H1 (cell line): ENCODE data around the gene TSPAN4. TPM values are rescaled to one million over a fixed set of nuclear protein-coding genes. Genes with fewer than 3 reads are reported as not detected.
A peak's percentile ranks its signal among the peaks of the same experiment; 100 is the strongest.

ENCODE experiments used
- CTCF ChIA-PET: fragments of 300-600 bp; sonication (Branson Sonifier 250); formaldehyde crosslinking; loops from one replicate; lab custom pipeline; 2021; ENCODE audit not compliant: partially characterized antibody; lab: Charles Lee
- POLR2A ChIA-PET: fragments of 300-600 bp; sonication (Branson Sonifier 250); formaldehyde crosslinking; loops from one replicate; lab custom pipeline; 2021; ENCODE audit warnings: inconsistent platforms; ENCODE audit not compliant: partially characterized antibody; lab: Charles Lee
- DNase-seq, 2 experiments: peaks; one replicate each; pipeline versions ENCODE4 v3.0.0 to v3.0.0-alpha.2; 2010 to 2022; ENCODE audit warnings: low spot score in 2 of 2, low read depth in 1 of 2, mixed read lengths in 1 of 2
- FAIRE-seq: peaks from 2 replicates; lab custom pipeline; 2011; peaks lifted over from hg19 to GRCh38; lab: Jason Lieb, UNC
- H2AFZ ChIP-seq: 2 replicates; pipeline ENCODE4 v1.8.1; 2012; ENCODE audit warnings: low read length, inconsistent platforms
- H2AK5ac ChIP-seq: 2 replicates; pipeline ENCODE4 v1.6.1; 2013; ENCODE audit warnings: low read depth, low read length
- H2BK120ac ChIP-seq: replicated peaks from 2 replicates; pipeline ENCODE3; 2013; ENCODE audit warnings: low read depth, low read length, inconsistent platforms
- H2BK12ac ChIP-seq: 2 replicates; pipeline ENCODE4 v1.6.1; 2013; ENCODE audit warnings: low read depth, low read length
- H2BK15ac ChIP-seq: 2 replicates; pipeline ENCODE4 v1.6.1; 2013; ENCODE audit warnings: low read length
- H2BK20ac ChIP-seq: 2 replicates; pipeline ENCODE4 v1.6.1; 2013; ENCODE audit warnings: low read length
- H2BK5ac ChIP-seq: 2 replicates; pipeline ENCODE4 v1.6.1; 2013; ENCODE audit warnings: low read depth, low read length
- H3K14ac ChIP-seq: 2 replicates; pipeline ENCODE4 v1.6.1; 2013; ENCODE audit warnings: inconsistent platforms; ENCODE audit not compliant: insufficient read length
- H3K18ac ChIP-seq: 2 replicates; pipeline ENCODE4 v1.6.1; 2013; ENCODE audit warnings: low read length; ENCODE audit errors: extremely low read depth
- H3K23ac ChIP-seq: 2 replicates; pipeline ENCODE4 v1.6.1; 2013; ENCODE audit warnings: inconsistent platforms; ENCODE audit not compliant: insufficient read length
- H3K23me2 ChIP-seq: 2 replicates; pipeline ENCODE4 v1.6.1; 2013; ENCODE audit warnings: low read depth, low read length
- H3K27ac ChIP-seq: 2 replicates; pipeline ENCODE4 v1.6.1; 2011; ENCODE audit warnings: low read depth, low read length, inconsistent platforms
- H3K27me3 ChIP-seq, 4 experiments: replicated peaks in 1 of 4; 1 replicate in 1 of 4; 2 replicates in 3 of 4; pipeline versions ENCODE4 v1.6.1 to v1.8.1; 2011 to 2013; ENCODE audit warnings: low read length in 3 of 4, mild to moderate bottlenecking in 3 of 4, inconsistent platforms in 2 of 4, mixed read lengths in 2 of 4, moderate library complexity in 1 of 4; ENCODE audit not compliant: control insufficient read depth in 3 of 4, insufficient read depth in 3 of 4; ENCODE audit errors: extremely low read depth in 1 of 4
- H3K36me3 ChIP-seq, 4 experiments: 2 replicates each; pipeline versions ENCODE4 v1.6.1 to v1.8.1; 2011 to 2013; ENCODE audit warnings: mild to moderate bottlenecking in 4 of 4, low read length in 3 of 4, moderate library complexity in 2 of 4, control low read depth in 1 of 4, inconsistent platforms in 1 of 4; ENCODE audit not compliant: insufficient read depth in 4 of 4, control insufficient read depth in 2 of 4
- H3K4ac ChIP-seq: replicated peaks from 2 replicates; pipeline ENCODE3; 2013; ENCODE audit warnings: low read length, low read depth, mixed read lengths, inconsistent platforms; ENCODE audit not compliant: insufficient read length
- H3K4me1 ChIP-seq, 4 experiments: replicated peaks in 1 of 4; 1 replicate in 1 of 4; 2 replicates in 3 of 4; pipeline versions ENCODE4 v1.6.1 to v1.8.1; 2011 to 2013; ENCODE audit warnings: low read length in 3 of 4, inconsistent platforms in 2 of 4, mixed read lengths in 1 of 4; ENCODE audit not compliant: insufficient read depth in 4 of 4, control insufficient read depth in 3 of 4
- H3K4me2 ChIP-seq, 2 experiments: 2 replicates each; pipeline versions ENCODE4 v1.6.1 to v1.8.1; 2011 to 2013; ENCODE audit warnings: low read depth in 2 of 2, low read length in 2 of 2, control low read depth in 1 of 2, inconsistent platforms in 1 of 2, mild to moderate bottlenecking in 1 of 2; ENCODE audit not compliant: insufficient read depth in 1 of 2
- H3K4me3 ChIP-seq, 4 experiments: fragments of 200-600, 300-600 bp in 1 of 4; sonication (generic), shearing (Covaris generic), sonication (Bioruptor Twin) in 1 of 4; 2 replicates each; pipeline versions ENCODE4 v1.5.1 to v1.8.1; 2011 to 2016; ENCODE audit warnings: low read length in 4 of 4, low read depth in 3 of 4, control low read depth in 2 of 4, inconsistent platforms in 2 of 4, mild to moderate bottlenecking in 2 of 4, mixed read lengths in 1 of 4, moderate library complexity in 1 of 4; ENCODE audit not compliant: insufficient read depth in 2 of 4; ENCODE audit errors: extremely low read depth in 1 of 4
- H3K56ac ChIP-seq: replicated peaks from 2 replicates; pipeline ENCODE3; 2013; ENCODE audit warnings: low read depth, mild to moderate bottlenecking, mixed read lengths, low read length, inconsistent platforms; ENCODE audit not compliant: insufficient read length
- H3K79me1 ChIP-seq: 2 replicates; pipeline ENCODE4 v1.6.1; 2013; ENCODE audit warnings: low read depth, low read length, control low read depth
- H3K79me2 ChIP-seq, 2 experiments: 2 replicates each; pipeline versions ENCODE4 v1.6.1 to v1.8.1; 2012 to 2013; ENCODE audit warnings: low read length in 2 of 2, mild to moderate bottlenecking in 2 of 2, inconsistent platforms in 1 of 2; ENCODE audit not compliant: insufficient read depth in 2 of 2, control insufficient read depth in 1 of 2
- H3K9ac ChIP-seq, 4 experiments: replicated peaks in 1 of 4; 1 replicate in 1 of 4; 2 replicates in 3 of 4; pipeline versions ENCODE4 v1.6.1 to v1.8.1; 2011 to 2013; ENCODE audit warnings: low read depth in 3 of 4, low read length in 3 of 4, control low read depth in 2 of 4, mild to moderate bottlenecking in 2 of 4, moderate library complexity in 2 of 4, inconsistent platforms in 1 of 4; ENCODE audit errors: extremely low read depth in 1 of 4
- H3K9me3 ChIP-seq, 2 experiments: 2 replicates each; pipeline versions ENCODE4 v1.6.1 to v1.8.1; 2012 to 2013; ENCODE audit warnings: mild to moderate bottlenecking in 2 of 2, moderate library complexity in 2 of 2, control low read depth in 1 of 2, inconsistent platforms in 1 of 2, low read depth in 1 of 2, low read length in 1 of 2, mixed read lengths in 1 of 2; ENCODE audit not compliant: insufficient read depth in 2 of 2
- H4K20me1 ChIP-seq, 2 experiments: replicated peaks in 1 of 2; 2 replicates each; pipeline versions ENCODE3 to v1.8.1; 2011 to 2013; ENCODE audit warnings: inconsistent platforms in 2 of 2, low read length in 2 of 2, mild to moderate bottlenecking in 1 of 2; ENCODE audit not compliant: insufficient read depth in 2 of 2, control insufficient read depth in 1 of 2
- H4K5ac ChIP-seq: 2 replicates; pipeline ENCODE4 v1.6.1; 2013; ENCODE audit warnings: low read length, low read depth, mixed read lengths, inconsistent platforms; ENCODE audit not compliant: insufficient read length
- H4K8ac ChIP-seq: 2 replicates; pipeline ENCODE4 v1.8.0; 2013; ENCODE audit warnings: mild to moderate bottlenecking, moderate library complexity, low read length, inconsistent platforms; ENCODE audit not compliant: insufficient read depth; ENCODE audit errors: extremely low read depth
- H4K91ac ChIP-seq: replicated peaks from 2 replicates; pipeline ENCODE3; 2013; ENCODE audit warnings: low read length, mixed read lengths, inconsistent platforms; ENCODE audit not compliant: insufficient read length
- ATF2 ChIP-seq: IDR thresholded peaks from 2 replicates; pipeline ENCODE4 v1.6.1; 2012; ENCODE audit warnings: low read length, inconsistent platforms
- POLR2AphosphoS5 ChIP-seq: IDR thresholded peaks from 2 replicates; pipeline ENCODE4 v1.6.1; 2011; ENCODE audit warnings: low read depth, low read length
- TAF7 ChIP-seq: optimal IDR thresholded peaks from 2 replicates; pipeline ENCODE3; 2011; ENCODE audit warnings: low read depth, mild to moderate bottlenecking, inconsistent platforms, low read length, moderate library complexity, borderline replicate concordance
- WGBS, 2 experiments: shearing (Covaris generic) in 1 of 2; methylation state at CpG; one replicate each; pipeline versions ENCODE4 v1.1.6 to v1.1.7; 2013 to 2015; ENCODE audit warnings: low lambda C conversion rate in 2 of 2, mixed read lengths in 2 of 2, inconsistent platforms in 1 of 2, low coverage in 1 of 2, missing lambda C conversion rate in 1 of 2; ENCODE audit not compliant: insufficient replicate concordance in 2 of 2, insufficient coverage in 1 of 2, insufficient read length in 1 of 2; ENCODE audit errors: extremely low coverage in 1 of 2, missing lambda C conversion rate in 1 of 2; 5-methylcytosine and 5-hydroxymethylcytosine counted together
- polyA plus RNA-seq, 7 experiments: library from polyadenylated mRNA; depleted of rRNA in 3 of 7; stranded (reverse) in 5 of 7; unstranded in 2 of 7; fragments of >200 nt in 5 of 7; fragments of 200-250 nt in 2 of 7; gene quantifications; 1 replicate in 5 of 7; 2 replicates in 1 of 7; 4 replicates in 1 of 7; pipeline versions ENCODE4 v1.2.1 to v1.2.3, GENCODE V29; 2011 to 2013; ENCODE audit warnings: missing spikeins in 2 of 7, mixed read lengths in 2 of 7
- total RNA-seq: library from RNA; stranded (reverse); fragmentation: NEBNext Ultra II Directional; extraction: Animal tissue kit (Norgen Biotek cat#: 25700); gene quantifications from 2 replicates; pipeline ENCODE4 v1.2.1, GENCODE V29; 2021

Gene TSPAN4
- total and polyA plus RNA-seq, 2 of the 8 experiments (the other 6 are each of a cell fraction or from before 2014, with no cell fraction given) = 74.1 to 145 TPM

DNA sequence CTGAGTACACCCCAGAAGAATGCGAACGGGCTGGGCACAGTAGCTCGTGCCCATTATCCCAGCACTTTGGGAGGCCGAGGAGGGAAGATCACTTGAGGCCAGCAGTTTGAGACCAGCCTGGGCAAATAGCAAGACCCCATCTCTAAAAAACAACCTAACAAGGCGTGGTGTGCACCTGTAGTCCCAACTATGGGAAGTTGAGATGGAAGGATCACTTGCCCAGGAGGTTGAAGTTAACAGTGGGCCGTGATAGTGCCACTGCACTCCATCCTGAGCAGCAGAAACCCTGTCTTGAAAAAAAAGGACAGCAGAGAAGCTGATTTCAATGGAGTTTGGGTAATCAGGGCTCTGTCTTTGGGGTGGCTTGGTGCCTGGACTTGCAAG, 29.6 kb upstream of the TSPAN4 start:
- Histone ChIP-seq H3K4me3 (no peak overlapping the region), H3K79me2 (peaks cover 7 to 32% of the 10 kb centered on the region in 2 experiments; a peak in 3 of 4 replicates), H3K79me1 (no peaks in the 10 kb centered on the region), H4K20me1 (peaks cover 10 to 22% of the 10 kb centered on the region in 2 experiments), H3K23me2 (peaks cover 5% of the 10 kb centered on the region; the same call in 1 of the 2 replicates), H3K4me2 (no peak overlapping the region), H3K56ac (no peak overlapping the region), H3K9me3 (no peaks in the 10 kb centered on the region), H3K14ac (no peak overlapping the region), H3K18ac (no peak overlapping the region), H3K23ac (no peak overlapping the region), H2AK5ac (no peak overlapping the region), H3K4me1 (peaks cover 0 to 9% (median 2%) of the 10 kb centered on the region in 4 experiments; a peak in 3 of 7 replicates), H2BK12ac (no peak overlapping the region), H2BK15ac (no peak overlapping the region), H3K4ac (peak overlapping the region; percentile 29), H2BK20ac (no peak overlapping the region), H2AFZ (no peak overlapping the region), H2BK5ac (no peak overlapping the region; the same call in 1 of the 2 replicates), H4K91ac (no peak overlapping the region), H4K8ac (no peak overlapping the region; the same call in 1 of the 2 replicates), H3K36me3 (peaks cover 16 to 29% (median 26%) of the 10 kb centered on the region in 4 experiments), H4K5ac (no peak overlapping the region), H3K27me3 (no peaks in the 10 kb centered on the region), H2BK120ac (no peak overlapping the region), H3K27ac (no peak overlapping the region), H3K9ac (no peak overlapping the region)
- TF ChIP-seq TAF7 (no peak), POLR2AphosphoS5 (peak; percentile 49; the same call in 1 of the 2 replicates), ATF2 (peak; percentile 36; the same call in 1 of the 2 replicates)
- FAIRE-seq (no peak), DNase-seq (no peak)
- ChIA-PET POLR2A (interaction anchor here (0.7 to 53.0 kb wide), 12 partner anchors 2 to 277 kb away, joined by 3 to 1917 read pairs (median 4); partner anchors contain the start of genes CD151, CEND1, CRACR2B and GATD1), CTCF (interaction anchor here (0.6 to 2.2 kb wide), 2 partner anchors 20 to 22 kb away, joined by 3 to 5 read pairs; no protein-coding TSS in a partner anchor)
- 91% methylated on average over 6 of the region's 6 CpGs; no CpG with 5 or more reads in 1 of the 2 experiments for WGBS, 2 experiments
